HG02759 (cell line): ENCODE measurements around the gene EIF1B.
A peak's percentile ranks its signal among the peaks of the same experiment; 100 is the strongest.

Experiments
- ATAC-seq: cut with Tn5 transposase; IDR thresholded peaks from one replicate; pipeline ENCODE4 v1.9.1; 2021; ENCODE audit warnings: mild to moderate bottlenecking, moderate library complexity; ENCODE audit not compliant: unreplicated experiment

The EIF1B gene

GRCh38 chr3:40308725-40309417, 636 bp upstream of the EIF1B start:
- ATAC-seq, result no peak

GRCh38 chr3:40309925-40310695, 603 bp downstream of the EIF1B start:
- ATAC-seq, result peak; percentile 30

GRCh38 chr3:40310705-40311104, 1.2 kb downstream of the EIF1B start:
- ATAC-seq, result no peak

GRCh38 chr3:40312661-40313226, 3.2 kb downstream of the EIF1B start:
- no peak for ATAC-seq

- ATAC-seq, result no peak
These were observed 4.7 kb downstream of the EIF1B start for GRCh38 chr3:40313975-40314860.

GRCh38 chr3:40317061-40317855, 7.8 kb downstream of the EIF1B start:
- ATAC-seq, result peak; percentile 76

GRCh38 chr3:40321818-40322217, 12.3 kb downstream of the EIF1B start:
- no peak for ATAC-seq

- ATAC-seq, result no peak
These were observed 14.4 kb downstream of the EIF1B start for GRCh38 chr3:40323946-40324345.

- no peak for ATAC-seq
These were observed 15.1 kb downstream of the EIF1B start for GRCh38 chr3:40324621-40325020.

- ATAC-seq, result no peak
These were observed 16.0 kb downstream of the EIF1B start for GRCh38 chr3:40325465-40325864.

GRCh38 chr3:40328374-40328773, 18.9 kb downstream of the EIF1B start:
- ATAC-seq, result no peak

GRCh38 chr3:40329071-40329470, 19.6 kb downstream of the EIF1B start:
- ATAC-seq, result no peak

- no peak for ATAC-seq
These were observed 23.2 kb downstream of the EIF1B start for GRCh38 chr3:40332684-40333083.

GRCh38 chr3:40333416-40333815, 23.9 kb downstream of the EIF1B start:
- no peak for ATAC-seq

GRCh38 chr3:40333852-40334251, 24.3 kb downstream of the EIF1B start:
- ATAC-seq, result no peak

- ATAC-seq, result no peak
These were observed 26.6 kb downstream of the EIF1B start for GRCh38 chr3:40336101-40336500.

GRCh38 chr3:40336511-40337135, 27.1 kb downstream of the EIF1B start:
- peak; percentile 11 for ATAC-seq

GRCh38 chr3:40337136-40338108, 27.9 kb downstream of the EIF1B start:
- ATAC-seq, result peak; percentile 61

GRCh38 chr3:40339871-40340270, 30.4 kb downstream of the EIF1B start:
- ATAC-seq, result no peak
